CD8-positive, alpha-beta memory T cell (primary cell): ENCODE data around the gene DDAH1. TPM values are rescaled to one million over a fixed set of nuclear protein-coding genes. Genes with fewer than 3 reads are reported as not detected.

Experiments used
- CTCF ChIA-PET: fragments of 350-600 bp; sonication (Branson Sonifier 250); formaldehyde crosslinking; loops from one replicate; lab custom pipeline; 2021; ENCODE audit warnings: antibody characterized with exemption; lab: Charles Lee
- POLR2A ChIA-PET: fragments of 350-600 bp; sonication (Branson Sonifier 250); formaldehyde crosslinking; loops from one replicate; lab custom pipeline; 2021; ENCODE audit warnings: antibody characterized with exemption; lab: Charles Lee
- DNase-seq, 5 donors: peaks; one replicate each; pipeline versions ENCODE4 v3.0.0 to v3.0.0-alpha.2; 2020 to 2022; ENCODE audit warnings: mixed read lengths in 1 of 5
- H3K27ac ChIP-seq: one replicate; pipeline ENCODE4 v1.7.0; 2013; ENCODE audit warnings: low read depth, mild to moderate bottlenecking, low read length, moderate library complexity
- H3K27me3 ChIP-seq: 2 replicates; pipeline ENCODE4 v1.7.0; 2013; ENCODE audit warnings: low read length, mild to moderate bottlenecking; ENCODE audit not compliant: insufficient read depth, poor library complexity, severe bottlenecking
- H3K36me3 ChIP-seq: 2 replicates; pipeline ENCODE4 v1.7.0; 2013; ENCODE audit warnings: mild to moderate bottlenecking, low read length, moderate library complexity; ENCODE audit not compliant: insufficient read depth
- H3K4me1 ChIP-seq: 2 replicates; pipeline ENCODE4 v1.7.0; 2013; ENCODE audit warnings: mild to moderate bottlenecking, low read length, moderate library complexity; ENCODE audit not compliant: insufficient read depth
- H3K4me3 ChIP-seq: 2 replicates; pipeline ENCODE4 v1.7.0; 2013; ENCODE audit warnings: mild to moderate bottlenecking, low read length
- H3K9me3 ChIP-seq: 2 replicates; pipeline ENCODE4 v1.7.0; 2013; ENCODE audit warnings: mild to moderate bottlenecking, low read length
- H3K27ac Mint-ChIP-seq, 8 donors: one replicate each; pipeline ENCODE4 v1.8.0; 2020 to 2021; ENCODE audit warnings: mixed read lengths in 8 of 8, mild to moderate bottlenecking in 6 of 8, inconsistent platforms in 3 of 8, moderate library complexity in 3 of 8
- H3K27me3 Mint-ChIP-seq, 2 donors: one replicate each; pipeline ENCODE4 v1.8.0; 2020 to 2021; ENCODE audit warnings: mixed read lengths in 2 of 2, mild to moderate bottlenecking in 1 of 2, moderate library complexity in 1 of 2
- H3K36me3 Mint-ChIP-seq, 3 donors: one replicate each; pipeline ENCODE4 v1.8.0; 2020 to 2021; ENCODE audit warnings: mixed read lengths in 3 of 3, inconsistent platforms in 1 of 3, mild to moderate bottlenecking in 1 of 3
- H3K4me1 Mint-ChIP-seq, 3 donors: one replicate each; pipeline ENCODE4 v1.8.0; 2020 to 2021; ENCODE audit warnings: mixed read lengths in 3 of 3, inconsistent platforms in 1 of 3, mild to moderate bottlenecking in 1 of 3
- H3K4me3 Mint-ChIP-seq, 7 donors: one replicate each; pipeline ENCODE4 v1.8.0; 2020 to 2021; ENCODE audit warnings: mixed read lengths in 7 of 7, mild to moderate bottlenecking in 6 of 7, moderate library complexity in 4 of 7, inconsistent platforms in 2 of 7
- H3K9me3 Mint-ChIP-seq, 5 donors: one replicate each; pipeline ENCODE4 v1.8.0; 2020 to 2022; ENCODE audit warnings: mixed read lengths in 5 of 5, mild to moderate bottlenecking in 3 of 5, moderate library complexity in 2 of 5, inconsistent platforms in 1 of 5
- polyA plus RNA-seq: library from polyadenylated mRNA; unstranded; fragments of 300-500 nt; fragmentation: Illumina TruSeq; gene quantifications from one replicate; pipeline ENCODE4 v1.2.3, GENCODE V29; 2021
- total RNA-seq, 2 experiments: library from RNA; stranded (reverse); gene quantifications; one replicate each; pipeline ENCODE4 v1.2.3, GENCODE V29; 2021

DDAH1 gene
- total and polyA plus RNA-seq, 3 experiments from 2014 or later: not detected

DNA sequence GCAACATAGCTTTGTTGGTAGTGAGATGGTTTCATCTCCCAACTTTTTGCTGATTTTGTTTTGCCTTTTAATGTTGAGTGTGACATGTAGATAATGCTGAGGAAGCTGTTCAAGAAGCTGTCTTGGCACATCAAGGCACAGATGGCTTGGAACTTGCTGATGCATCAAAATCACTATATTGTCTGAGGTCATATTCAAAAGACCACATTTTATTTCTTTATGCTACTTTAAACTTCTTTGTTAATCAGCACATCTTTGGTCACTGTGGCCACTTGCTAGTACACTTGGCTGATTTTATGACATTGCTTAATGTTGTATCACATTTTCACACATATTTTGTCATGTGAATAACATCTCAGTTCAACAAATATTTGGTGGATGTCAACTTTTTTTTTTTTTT, 101.4 kb downstream of the DDAH1 start:
- no peaks in the 10 kb centered on the region for H3K9me3 ChIP-seq
- H3K4me1 ChIP-seq: no peaks in the 10 kb centered on the region
- Mint-ChIP-seq H3K27ac (no peak overlapping the region), H3K27me3 (peaks cover 6 to 23% of the 10 kb centered on the region in 2 donors), H3K4me1 (no peaks in the 10 kb centered on the region), H3K9me3 (no peaks in the 10 kb centered on the region), H3K36me3 (no peaks in the 10 kb centered on the region), H3K4me3 (no peak overlapping the region)
- H3K27me3 ChIP-seq: no peaks in the 10 kb centered on the region
- no peak overlapping the region for H3K27ac ChIP-seq
- POLR2A ChIA-PET: no interaction called here
- H3K36me3 ChIP-seq: no peaks in the 10 kb centered on the region
- CTCF ChIA-PET: no interaction called here
- no peak for DNase-seq
- H3K4me3 ChIP-seq: no peak overlapping the region

DNA sequence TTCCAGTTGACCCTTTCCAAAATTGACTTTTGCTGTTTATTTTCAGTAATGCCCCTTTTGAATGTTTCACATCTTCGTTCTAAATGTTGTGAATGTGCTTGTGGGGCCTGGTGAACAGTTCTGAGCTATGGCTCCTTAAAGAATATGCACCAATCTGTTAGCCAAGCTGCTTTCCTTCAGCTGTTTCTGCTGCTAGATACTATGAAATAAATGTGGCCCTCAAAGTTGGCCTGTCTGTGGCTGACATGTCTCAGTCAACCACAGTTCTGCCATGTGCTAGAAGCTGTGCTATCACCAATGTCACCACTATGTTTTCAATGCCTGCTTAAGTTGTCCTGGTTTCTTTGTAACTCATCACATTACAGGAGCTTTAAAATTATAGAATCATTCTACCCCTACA, 101.9 kb downstream of the DDAH1 start:
- Mint-ChIP-seq H3K27ac (no peak overlapping the region), H3K4me1 (no peaks in the 10 kb centered on the region), H3K27me3 (peaks cover 4 to 21% of the 10 kb centered on the region in 2 donors), H3K9me3 (no peaks in the 10 kb centered on the region), H3K36me3 (no peaks in the 10 kb centered on the region), H3K4me3 (no peak overlapping the region)
- no peak for DNase-seq
- Histone ChIP-seq H3K27ac (no peak overlapping the region), H3K27me3 (no peaks in the 10 kb centered on the region), H3K9me3 (no peaks in the 10 kb centered on the region), H3K4me3 (no peak overlapping the region), H3K36me3 (no peaks in the 10 kb centered on the region), H3K4me1 (no peaks in the 10 kb centered on the region)
- ChIA-PET POLR2A (no interaction called here), CTCF (no interaction called here)

DNA sequence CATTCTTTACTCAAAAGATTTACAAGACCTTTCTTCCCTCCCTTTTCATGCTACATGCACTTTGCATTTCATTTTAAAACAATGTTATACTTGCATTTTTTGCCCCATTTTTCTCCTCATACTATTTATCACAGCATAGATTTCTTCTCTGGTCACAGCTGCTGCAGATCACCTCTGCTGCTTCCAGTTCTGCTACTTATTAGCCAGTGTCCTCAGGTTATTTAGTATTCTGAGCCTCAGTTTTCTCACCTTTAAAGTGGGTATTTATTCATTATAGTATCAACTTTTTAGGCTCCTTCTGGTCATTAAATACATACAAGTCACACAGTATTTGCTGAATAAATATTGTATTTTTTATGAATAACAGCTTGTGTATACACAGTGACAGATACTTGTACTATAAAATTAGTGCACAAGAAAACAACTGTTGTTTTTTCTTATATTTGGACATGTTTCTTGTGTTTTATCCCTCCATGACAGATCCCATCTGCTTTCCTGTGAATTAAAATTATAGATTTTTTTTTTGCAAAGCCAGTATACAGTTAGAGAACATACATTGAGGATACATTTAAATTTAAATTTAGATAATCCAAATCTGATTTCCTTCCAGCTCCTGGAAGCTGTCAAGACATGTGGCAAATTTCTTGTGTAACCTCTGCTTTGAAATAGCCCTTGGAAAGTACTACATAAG, 103.2 kb downstream of the DDAH1 start:
- Mint-ChIP-seq H3K36me3 (no peaks in the 10 kb centered on the region), H3K9me3 (no peaks in the 10 kb centered on the region), H3K4me1 (no peaks in the 10 kb centered on the region), H3K27me3 (peaks cover 3 to 10% of the 10 kb centered on the region in 2 donors), H3K4me3 (no peak overlapping the region), H3K27ac (no peak overlapping the region)
- Histone ChIP-seq H3K27me3 (no peaks in the 10 kb centered on the region), H3K36me3 (no peaks in the 10 kb centered on the region), H3K9me3 (no peaks in the 10 kb centered on the region), H3K4me3 (no peak overlapping the region), H3K27ac (no peak overlapping the region), H3K4me1 (no peaks in the 10 kb centered on the region)
- no peak for DNase-seq
- POLR2A ChIA-PET: no interaction called here
- CTCF ChIA-PET: no interaction called here

DNA sequence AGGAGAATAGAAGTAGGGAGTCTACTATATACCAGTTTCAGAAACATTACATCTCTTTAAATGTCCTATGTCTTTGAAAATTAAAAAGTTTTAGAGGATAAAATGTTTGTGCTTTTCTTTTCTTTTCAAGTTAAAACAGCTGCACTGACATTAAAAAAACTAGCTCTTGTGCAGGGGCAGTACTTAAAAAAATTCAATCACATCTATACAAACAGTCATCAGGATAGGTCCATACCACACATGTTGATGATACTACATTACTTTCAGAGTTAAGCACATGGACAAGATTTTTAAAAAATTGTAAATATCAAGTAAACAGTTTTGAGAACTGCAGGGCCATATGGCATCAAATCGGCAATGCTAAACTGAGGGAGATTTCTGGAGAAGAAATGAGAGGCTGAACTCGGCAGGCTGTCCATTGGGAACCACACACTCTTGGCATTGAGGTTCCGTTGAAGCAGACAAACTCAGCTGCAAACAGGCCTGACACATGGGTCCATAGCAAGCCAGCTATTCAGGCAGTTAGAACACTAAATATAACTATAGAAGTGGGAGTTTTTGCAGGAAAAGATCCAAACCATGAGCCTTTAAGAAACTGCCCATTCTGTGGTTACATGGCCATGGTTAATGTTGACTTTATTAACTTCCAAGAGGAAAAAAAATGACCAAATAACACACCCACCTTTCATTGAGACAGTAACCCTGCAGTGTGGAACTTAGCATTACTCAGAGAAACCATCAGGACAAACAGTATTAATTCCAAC, 104.0 kb downstream of the DDAH1 start:
- DNase-seq: no peak
- ChIA-PET POLR2A (no interaction called here), CTCF (no interaction called here)
- no peak overlapping the region for H3K27ac ChIP-seq
- no peaks in the 10 kb centered on the region for H3K9me3 Mint-ChIP-seq
- H3K4me3 Mint-ChIP-seq: no peak overlapping the region
- no peak overlapping the region for H3K27ac Mint-ChIP-seq
- no peaks in the 10 kb centered on the region for H3K36me3 Mint-ChIP-seq
- H3K27me3 Mint-ChIP-seq: peaks cover 3 to 5% of the 10 kb centered on the region in 2 donors
- no peaks in the 10 kb centered on the region for H3K36me3 ChIP-seq
- no peaks in the 10 kb centered on the region for H3K27me3 ChIP-seq
- H3K4me3 ChIP-seq: no peak overlapping the region
- H3K4me1 ChIP-seq: no peaks in the 10 kb centered on the region
- H3K9me3 ChIP-seq: no peaks in the 10 kb centered on the region
- H3K4me1 Mint-ChIP-seq: no peaks in the 10 kb centered on the region

DNA sequence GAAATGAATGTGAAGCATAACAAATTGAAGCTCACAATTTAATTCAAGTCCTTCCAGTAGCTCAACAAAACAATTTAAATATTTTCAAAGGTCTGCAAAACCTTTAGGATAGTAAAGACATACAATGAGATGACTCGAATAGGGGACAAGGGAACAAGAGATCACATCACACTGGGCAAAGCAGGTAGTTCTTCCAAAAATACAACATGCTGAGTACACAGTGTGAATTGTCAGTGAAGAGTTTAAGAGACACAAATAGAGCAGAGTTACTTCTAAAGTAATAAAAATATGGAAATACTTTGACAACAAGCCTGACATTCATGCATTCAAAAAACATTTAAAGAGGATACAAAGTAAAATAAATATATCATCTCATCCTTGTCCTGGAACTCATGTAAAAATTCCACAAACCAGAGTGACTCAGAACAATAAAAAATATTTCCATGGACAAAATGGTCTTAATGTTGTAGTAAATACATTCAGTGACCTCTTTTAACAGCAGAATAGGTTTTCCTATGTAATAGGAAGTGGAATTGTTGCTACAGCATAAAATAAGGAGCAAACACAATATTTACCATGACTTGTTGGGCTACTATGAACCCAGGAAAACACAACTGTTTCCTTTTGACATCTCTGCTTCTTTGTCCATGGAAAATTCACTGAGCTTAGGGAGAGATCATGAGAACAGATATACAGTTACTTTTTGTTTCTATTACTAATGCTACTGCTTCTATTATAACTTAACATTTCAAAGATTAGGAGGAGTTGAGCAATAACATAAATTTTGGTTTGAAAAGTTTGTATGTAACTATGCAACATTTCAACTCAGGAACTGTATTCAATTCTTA, 104.9 kb downstream of the DDAH1 start:
- peaks cover 0 to 3% of the 10 kb centered on the region in 2 donors for H3K27me3 Mint-ChIP-seq
- no peaks in the 10 kb centered on the region for H3K4me1 ChIP-seq

DNA sequence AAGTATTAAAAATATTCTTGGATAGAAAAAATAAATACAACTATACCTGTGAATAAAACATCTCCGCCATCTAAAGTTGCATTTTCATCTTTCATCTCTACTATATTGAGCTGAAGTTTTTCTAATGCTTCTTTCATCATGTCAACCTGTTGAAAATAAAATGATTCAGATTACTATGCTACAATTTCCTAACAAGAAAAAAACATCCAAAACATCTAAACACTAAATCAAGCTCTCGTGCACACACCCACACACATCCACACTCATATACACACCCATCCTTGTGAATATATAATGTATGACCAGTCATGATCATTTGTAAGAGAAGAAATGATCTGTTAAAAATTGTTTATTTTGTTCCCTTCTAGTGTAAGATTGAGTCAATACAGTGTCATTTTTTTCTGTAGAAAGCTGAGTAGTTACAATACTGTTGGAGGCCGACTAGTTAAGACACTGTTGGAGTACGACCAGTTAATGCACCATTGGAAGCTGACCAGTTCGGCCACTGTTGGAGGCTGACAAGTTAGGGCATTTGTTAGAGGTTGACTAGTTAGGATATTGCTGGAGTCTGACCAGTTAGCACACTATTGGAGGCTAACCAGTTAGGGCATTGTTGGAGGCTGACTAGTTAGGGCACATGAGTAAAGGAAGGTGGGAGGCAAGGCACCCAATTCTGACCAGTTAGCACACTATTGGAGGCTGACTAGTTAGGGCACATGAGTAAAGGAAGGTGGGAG, 106.1 kb downstream of the DDAH1 start:
- CTCF ChIA-PET: no interaction called here
- no peak for DNase-seq
- no peaks in the 10 kb centered on the region for H3K4me1 Mint-ChIP-seq
- Histone ChIP-seq H3K27ac (no peak overlapping the region), H3K4me3 (no peak overlapping the region), H3K4me1 (no peaks in the 10 kb centered on the region), H3K36me3 (no peaks in the 10 kb centered on the region), H3K27me3 (no peaks in the 10 kb centered on the region), H3K9me3 (no peaks in the 10 kb centered on the region)
- no peak overlapping the region for H3K4me3 Mint-ChIP-seq
- H3K27me3 Mint-ChIP-seq: peaks cover 1 to 2% of the 10 kb centered on the region in 2 donors
- H3K27ac Mint-ChIP-seq: no peak overlapping the region
- POLR2A ChIA-PET: no interaction called here
- H3K36me3 Mint-ChIP-seq: no peaks in the 10 kb centered on the region
- H3K9me3 Mint-ChIP-seq: no peaks in the 10 kb centered on the region

More for the DNA sequence above, 104.9 kb downstream of the DDAH1 start:
- ChIA-PET POLR2A (no interaction called here), CTCF (no interaction called here)
- DNase-seq: no peak
- H3K27me3 ChIP-seq: no peaks in the 10 kb centered on the region
- Mint-ChIP-seq H3K36me3 (no peaks in the 10 kb centered on the region), H3K4me3 (no peak overlapping the region), H3K9me3 (no peaks in the 10 kb centered on the region), H3K4me1 (no peaks in the 10 kb centered on the region), H3K27ac (no peak overlapping the region)
- no peak overlapping the region for H3K4me3 ChIP-seq
- H3K27ac ChIP-seq: no peak overlapping the region
- H3K9me3 ChIP-seq: no peaks in the 10 kb centered on the region
- H3K36me3 ChIP-seq: no peaks in the 10 kb centered on the region

DNA sequence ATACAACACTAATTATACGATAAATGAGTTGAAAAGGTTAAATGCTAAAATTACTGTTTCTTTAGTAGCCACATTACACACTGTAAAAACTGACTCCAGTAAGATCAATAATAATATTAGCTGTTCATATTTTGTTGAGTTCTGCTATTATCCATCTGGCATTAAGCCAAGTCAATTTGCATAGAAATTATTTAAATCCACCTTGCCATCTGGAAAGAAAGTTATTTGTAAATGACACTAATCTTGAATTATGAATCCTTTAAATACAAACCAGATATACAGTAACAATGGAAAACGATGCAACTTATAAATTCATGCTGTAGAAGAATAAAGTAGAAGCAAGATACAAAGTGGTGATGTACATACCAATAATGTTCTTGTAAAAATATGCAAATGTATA, 107.1 kb downstream of the DDAH1 start:
- no peak for DNase-seq
- H3K9me3 Mint-ChIP-seq: no peaks in the 10 kb centered on the region
- no peaks in the 10 kb centered on the region for H3K36me3 ChIP-seq
- CTCF ChIA-PET: no interaction called here
- no peaks in the 10 kb centered on the region for H3K36me3 Mint-ChIP-seq
- H3K4me1 Mint-ChIP-seq: no peaks in the 10 kb centered on the region
- H3K9me3 ChIP-seq: no peaks in the 10 kb centered on the region
- no peaks in the 10 kb centered on the region for H3K4me1 ChIP-seq
- no peak overlapping the region for H3K4me3 ChIP-seq
- peaks cover 1 to 4% of the 10 kb centered on the region in 2 donors for H3K27me3 Mint-ChIP-seq
- no peaks in the 10 kb centered on the region for H3K27me3 ChIP-seq
- no peak overlapping the region for H3K4me3 Mint-ChIP-seq
- no peak overlapping the region for H3K27ac ChIP-seq
- POLR2A ChIA-PET: no interaction called here
- H3K27ac Mint-ChIP-seq: no peak overlapping the region
